ENCODE data around the gene ZNF813.
A peak's percentile ranks its signal among the peaks of the same experiment; 100 is the strongest.

The ZNF813 gene

DNA sequence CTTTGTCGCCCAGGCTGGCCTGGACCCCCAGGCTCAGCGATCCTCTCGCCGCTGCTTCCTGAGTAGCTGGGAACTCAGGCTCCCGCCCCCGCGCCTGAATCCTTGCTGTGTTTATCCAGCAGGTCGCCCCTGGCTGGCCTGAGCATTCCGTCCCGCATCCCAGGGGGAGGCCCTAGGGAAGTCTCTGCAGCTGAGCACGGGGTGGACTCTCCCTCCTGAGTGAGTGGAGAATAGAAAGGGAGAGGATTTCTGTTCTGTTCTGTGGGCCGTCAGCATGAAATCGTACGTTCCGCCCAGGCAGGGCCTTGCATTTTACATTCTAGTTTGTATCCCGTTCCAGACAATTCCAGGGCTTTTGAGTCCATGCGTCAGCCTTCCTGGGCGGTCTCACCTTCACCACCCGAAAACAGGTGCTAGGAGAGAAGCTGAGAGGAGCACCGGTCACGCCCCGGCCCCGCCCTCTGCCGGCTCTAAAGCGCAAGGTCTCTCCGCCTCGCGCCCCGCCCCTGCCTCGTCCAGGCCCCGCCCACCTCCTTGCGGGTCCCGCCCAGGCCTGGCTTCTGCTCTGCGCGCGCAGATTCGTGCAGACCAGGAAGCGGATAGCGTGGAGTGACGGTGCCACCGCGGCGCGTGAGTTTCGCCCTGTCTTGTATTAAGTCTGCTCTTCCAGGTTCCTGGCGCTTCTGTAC is 36.0 kb upstream of the ZNF813 start, which contains the start of gene ZNF761 (continued):
- TF ChIP-seq ZNF280C (tag by site-specific recombination; IDR thresholded peaks at IDR 0.05), result no peak
- TF ChIP-seq, protein P1, sequence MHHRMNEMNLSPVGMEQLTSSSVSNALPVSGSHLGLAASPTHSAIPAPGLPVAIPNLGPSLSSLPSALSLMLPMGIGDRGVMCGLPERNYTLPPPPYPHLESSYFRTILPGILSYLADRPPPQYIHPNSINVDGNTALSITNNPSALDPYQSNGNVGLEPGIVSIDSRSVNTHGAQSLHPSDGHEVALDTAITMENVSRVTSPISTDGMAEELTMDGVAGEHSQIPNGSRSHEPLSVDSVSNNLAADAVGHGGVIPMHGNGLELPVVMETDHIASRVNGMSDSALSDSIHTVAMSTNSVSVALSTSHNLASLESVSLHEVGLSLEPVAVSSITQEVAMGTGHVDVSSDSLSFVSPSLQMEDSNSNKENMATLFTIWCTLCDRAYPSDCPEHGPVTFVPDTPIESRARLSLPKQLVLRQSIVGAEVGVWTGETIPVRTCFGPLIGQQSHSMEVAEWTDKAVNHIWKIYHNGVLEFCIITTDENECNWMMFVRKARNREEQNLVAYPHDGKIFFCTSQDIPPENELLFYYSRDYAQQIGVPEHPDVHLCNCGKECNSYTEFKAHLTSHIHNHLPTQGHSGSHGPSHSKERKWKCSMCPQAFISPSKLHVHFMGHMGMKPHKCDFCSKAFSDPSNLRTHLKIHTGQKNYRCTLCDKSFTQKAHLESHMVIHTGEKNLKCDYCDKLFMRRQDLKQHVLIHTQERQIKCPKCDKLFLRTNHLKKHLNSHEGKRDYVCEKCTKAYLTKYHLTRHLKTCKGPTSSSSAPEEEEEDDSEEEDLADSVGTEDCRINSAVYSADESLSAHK (tag by site-specific recombination; IDR thresholded peaks at IDR 0.05), result no peak
- no peak for TF ChIP-seq ZNF585B (tag by site-specific recombination; IDR thresholded peaks at IDR 0.05)
- TF ChIP-seq KLF17 (tag by site-specific recombination; IDR thresholded peaks at IDR 0.05), result no peak
- TF ChIP-seq REST (tag by site-specific recombination; IDR thresholded peaks at IDR 0.05), result no peak
- no peak; the same call in 1 of the 2 replicates for TF ChIP-seq ZNF366 (tag by site-specific recombination; conservative IDR thresholded peaks at IDR 0.05)
- TF ChIP-seq YY2 (tag by site-specific recombination; IDR thresholded peaks at IDR 0.05), result no peak
- TF ChIP-seq KLF9 (tag by site-specific recombination; IDR thresholded peaks at IDR 0.05; ENCODE audit: low read depth), result peak; percentile 96
- TF ChIP-seq ZNF629 (tag by site-specific recombination; IDR thresholded peaks at IDR 0.05), result no peak
- TF ChIP-seq, protein P2, sequence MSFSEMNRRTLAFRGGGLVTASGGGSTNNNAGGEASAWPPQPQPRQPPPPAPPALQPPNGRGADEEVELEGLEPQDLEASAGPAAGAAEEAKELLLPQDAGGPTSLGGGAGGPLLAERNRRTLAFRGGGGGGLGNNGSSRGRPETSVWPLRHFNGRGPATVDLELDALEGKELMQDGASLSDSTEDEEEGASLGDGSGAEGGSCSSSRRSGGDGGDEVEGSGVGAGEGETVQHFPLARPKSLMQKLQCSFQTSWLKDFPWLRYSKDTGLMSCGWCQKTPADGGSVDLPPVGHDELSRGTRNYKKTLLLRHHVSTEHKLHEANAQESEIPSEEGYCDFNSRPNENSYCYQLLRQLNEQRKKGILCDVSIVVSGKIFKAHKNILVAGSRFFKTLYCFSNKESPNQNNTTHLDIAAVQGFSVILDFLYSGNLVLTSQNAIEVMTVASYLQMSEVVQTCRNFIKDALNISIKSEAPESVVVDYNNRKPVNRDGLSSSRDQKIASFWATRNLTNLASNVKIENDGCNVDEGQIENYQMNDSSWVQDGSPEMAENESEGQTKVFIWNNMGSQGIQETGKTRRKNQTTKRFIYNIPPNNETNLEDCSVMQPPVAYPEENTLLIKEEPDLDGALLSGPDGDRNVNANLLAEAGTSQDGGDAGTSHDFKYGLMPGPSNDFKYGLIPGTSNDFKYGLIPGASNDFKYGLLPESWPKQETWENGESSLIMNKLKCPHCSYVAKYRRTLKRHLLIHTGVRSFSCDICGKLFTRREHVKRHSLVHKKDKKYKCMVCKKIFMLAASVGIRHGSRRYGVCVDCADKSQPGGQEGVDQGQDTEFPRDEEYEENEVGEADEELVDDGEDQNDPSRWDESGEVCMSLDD (tag by site-specific recombination; IDR thresholded peaks at IDR 0.05), result no peak
- peak; percentile 92 for TF ChIP-seq SP3 (tag by site-specific recombination; IDR thresholded peaks at IDR 0.05)
- TF ChIP-seq TCF7L2 (IDR thresholded peaks at IDR 0.05; ENCODE audit: borderline replicate concordance, low read depth, low read length), result no peak
- TF ChIP-seq ZBTB7A (tag by site-specific recombination; IDR thresholded peaks at IDR 0.05; ENCODE audit: low read depth), result no peak
- TF ChIP-seq ZNF701 (tag by site-specific recombination; IDR thresholded peaks at IDR 0.05), result no peak
- no peak for TF ChIP-seq ZNF239 (tag by site-specific recombination; IDR thresholded peaks at IDR 0.05)
- no peak for TF ChIP-seq HOXA7 (CRISPR knock-in tag; IDR thresholded peaks at IDR 0.05; ENCODE audit: borderline replicate concordance)
- no peak for TF ChIP-seq ZNF148 (tag by site-specific recombination; IDR thresholded peaks at IDR 0.05; ENCODE audit: borderline replicate concordance)
- TF ChIP-seq ZNF266 (tag by site-specific recombination; IDR thresholded peaks at IDR 0.05; ENCODE audit: low read depth), result no peak
- peak; percentile 63 for TF ChIP-seq KLF10 (tag by site-specific recombination; IDR thresholded peaks at IDR 0.05)
- no peak for TF ChIP-seq FEZF1 (tag by site-specific recombination; IDR thresholded peaks at IDR 0.05)
- TF ChIP-seq, protein P3, sequence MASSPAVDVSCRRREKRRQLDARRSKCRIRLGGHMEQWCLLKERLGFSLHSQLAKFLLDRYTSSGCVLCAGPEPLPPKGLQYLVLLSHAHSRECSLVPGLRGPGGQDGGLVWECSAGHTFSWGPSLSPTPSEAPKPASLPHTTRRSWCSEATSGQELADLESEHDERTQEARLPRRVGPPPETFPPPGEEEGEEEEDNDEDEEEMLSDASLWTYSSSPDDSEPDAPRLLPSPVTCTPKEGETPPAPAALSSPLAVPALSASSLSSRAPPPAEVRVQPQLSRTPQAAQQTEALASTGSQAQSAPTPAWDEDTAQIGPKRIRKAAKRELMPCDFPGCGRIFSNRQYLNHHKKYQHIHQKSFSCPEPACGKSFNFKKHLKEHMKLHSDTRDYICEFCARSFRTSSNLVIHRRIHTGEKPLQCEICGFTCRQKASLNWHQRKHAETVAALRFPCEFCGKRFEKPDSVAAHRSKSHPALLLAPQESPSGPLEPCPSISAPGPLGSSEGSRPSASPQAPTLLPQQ (tag by site-specific recombination; IDR thresholded peaks at IDR 0.05), result no peak
- TF ChIP-seq ZNF133 (tag by site-specific recombination; IDR thresholded peaks at IDR 0.05), result no peak
- no peak for TF ChIP-seq ZNF658 (tag by site-specific recombination; IDR thresholded peaks at IDR 0.05)
- TF ChIP-seq ZNF521 (tag by site-specific recombination; IDR thresholded peaks at IDR 0.05), result no peak

Data from HEK293 (cell line).